Activated T-helper 1 cell treated with anti-CD3 and anti-CD28 coated beads, Interleukin-2, amount 50 U/mL, for 16 hours (primary cell): ENCODE data around the gene TMUB2.
A peak's percentile ranks its signal among the peaks of the same experiment; 100 is the strongest.

Experiments used
- DNase-seq, 2 donors: peaks; one replicate each; pipeline ENCODE4 v3.0.0-alpha.2; 2020; ENCODE audit warnings: low read depth in 1 of 2, low spot score in 1 of 2

The TMUB2 gene

DNA sequence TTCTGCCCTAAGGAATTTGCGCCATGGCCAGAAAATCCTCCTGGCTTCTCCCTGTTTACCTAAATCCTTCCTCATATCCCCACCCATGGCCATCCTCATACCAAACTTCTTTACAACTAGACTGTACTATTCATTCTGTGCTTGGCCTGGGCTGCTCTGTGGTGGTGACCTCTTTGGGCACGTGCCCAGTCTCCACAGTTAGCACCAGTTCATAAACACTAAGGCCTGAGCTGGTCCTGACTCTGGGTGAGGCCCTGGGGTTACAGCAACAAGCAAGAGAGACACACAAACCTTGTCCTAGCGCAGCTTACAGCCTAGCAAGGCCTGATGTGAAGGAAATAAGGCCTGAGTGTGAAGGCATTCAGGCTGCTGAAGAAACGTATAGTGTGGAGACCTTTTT, 16.0 kb downstream of the TMUB2 start:
- no peak for DNase-seq

DNA sequence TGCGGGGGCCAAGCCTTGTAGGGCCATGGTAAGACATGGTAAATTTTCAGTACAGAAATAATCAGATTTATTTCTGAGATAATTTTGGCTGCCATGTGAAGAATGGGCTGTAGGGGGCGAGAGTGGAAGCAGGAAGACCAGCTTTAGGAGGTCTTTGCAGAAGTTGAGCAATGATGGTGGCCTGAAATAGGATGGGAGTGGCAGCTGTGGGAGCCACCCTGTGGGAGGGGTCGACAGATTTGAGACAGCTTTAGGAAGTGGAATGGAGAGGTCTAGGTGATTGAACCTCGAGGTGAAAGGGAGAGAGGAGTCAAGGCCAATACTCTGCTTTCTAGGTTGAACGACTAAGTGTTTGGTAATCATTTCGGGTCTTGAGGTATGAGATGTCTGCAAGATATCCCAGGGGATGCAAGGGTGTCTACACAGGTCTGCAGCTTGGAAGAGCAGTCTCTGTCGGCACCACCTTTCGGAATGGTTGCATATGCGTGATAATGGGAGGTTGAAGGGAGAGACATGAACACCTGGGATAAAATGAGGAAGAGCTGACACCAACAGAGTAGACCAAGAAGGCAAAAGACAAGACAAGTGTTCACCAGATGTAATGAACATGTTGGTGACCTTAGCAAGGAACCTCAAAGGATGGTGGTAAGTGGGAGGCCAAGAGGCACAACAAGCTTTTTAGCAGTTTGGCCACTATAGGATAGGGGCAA, 17.1 kb downstream of the TMUB2 start:
- no peak for DNase-seq

GRCh38 chr17:44204441-44204882, 17.7 kb downstream of the TMUB2 start:
- DNase-seq: no peak

- DNase-seq: no peak
Observed at GRCh38 chr17:44205962-44206824, 19.4 kb downstream of the TMUB2 start.

DNA sequence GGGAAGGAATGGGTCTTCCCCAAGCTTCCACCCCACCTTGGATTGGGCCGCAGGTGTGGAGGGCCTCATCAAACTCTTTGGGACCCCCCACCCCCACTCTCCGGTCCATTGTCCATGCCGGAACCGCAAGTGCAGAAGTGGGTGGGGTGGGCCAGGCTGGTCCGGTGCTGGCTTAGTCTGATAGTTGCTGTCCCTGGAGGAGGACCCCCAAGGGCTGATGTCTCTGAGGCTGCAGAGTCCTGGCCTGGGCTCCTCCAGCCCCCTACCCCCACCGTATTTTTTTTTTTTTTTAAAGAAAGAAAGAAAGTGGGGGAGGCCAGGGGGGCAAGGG, 20.0 kb downstream of the TMUB2 start:
- no peak for DNase-seq

DNA sequence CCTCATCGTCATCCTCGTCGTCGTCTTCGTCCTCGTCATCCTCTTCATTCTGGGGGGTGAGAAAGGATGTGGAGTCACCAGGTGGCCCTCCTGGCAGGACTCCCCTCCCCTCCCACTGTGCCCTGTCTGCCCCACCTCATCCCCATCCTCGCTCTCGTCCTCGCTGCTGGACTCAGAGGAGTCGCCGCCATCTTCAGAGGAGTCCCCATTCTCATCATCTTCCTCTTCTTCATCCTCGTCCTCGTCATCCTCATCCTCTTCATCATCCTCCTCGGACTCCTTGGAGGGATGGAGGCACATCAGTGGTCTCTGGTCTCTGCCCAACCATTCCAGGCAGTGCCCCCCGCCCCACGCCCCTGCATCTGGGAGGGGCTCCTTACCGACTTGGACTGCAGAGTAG, 20.5 kb downstream of the TMUB2 start:
- DNase-seq: no peak

- DNase-seq: no peak
Observed at GRCh38 chr17:44207743-44208142, 21.0 kb downstream of the TMUB2 start.

- no peak for DNase-seq
Observed at GRCh38 chr17:44209786-44210341, 23.1 kb downstream of the TMUB2 start.

DNA sequence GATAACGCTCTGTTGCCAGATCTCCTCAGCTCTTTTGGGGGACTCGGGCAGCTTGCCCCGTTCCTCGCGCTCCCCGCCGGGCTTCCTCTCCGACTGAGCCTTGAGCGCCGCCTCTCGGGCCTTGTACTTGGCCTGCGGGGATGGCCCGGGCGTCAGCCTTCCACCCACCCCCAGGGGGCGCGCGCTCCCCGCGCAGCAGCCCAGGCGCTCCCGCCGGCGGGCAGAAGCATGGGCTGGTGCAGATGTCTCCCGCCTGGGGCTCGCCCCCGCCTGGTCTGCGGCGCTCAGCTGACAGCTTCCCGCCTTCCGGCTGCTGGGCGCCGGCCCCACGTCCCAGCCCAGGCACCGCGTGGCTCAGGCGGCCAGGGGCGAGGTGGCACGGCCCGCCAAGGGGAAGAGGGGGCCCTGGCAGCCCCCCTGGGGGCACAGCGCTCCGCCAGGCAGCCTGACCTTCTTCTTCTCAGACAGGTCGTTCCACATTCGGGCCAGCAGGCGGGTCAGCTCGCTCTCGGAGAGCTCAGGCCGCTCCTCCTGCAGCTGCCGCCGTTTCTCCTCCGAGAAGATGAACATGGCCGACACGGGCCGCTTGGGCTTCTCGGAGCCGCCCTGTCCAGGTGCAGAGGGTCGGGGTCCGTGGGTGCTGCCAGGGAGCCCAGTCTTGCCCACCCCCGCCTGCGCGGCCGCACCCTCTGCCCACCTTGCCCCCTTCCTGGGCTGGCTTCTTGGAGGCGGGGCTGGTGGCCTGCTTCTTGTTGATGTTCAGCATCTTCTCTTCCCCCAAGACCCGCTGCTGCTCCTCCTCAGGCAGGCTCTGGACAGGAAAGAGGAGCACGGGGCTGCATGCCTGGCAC, 23.8 kb downstream of the TMUB2 start:
- DNase-seq: peak; percentile 81 to 88

GRCh38 chr17:44211281-44212265, 24.8 kb downstream of the TMUB2 start:
- no peak for DNase-seq

- DNase-seq: no peak
Observed at GRCh38 chr17:44212507-44213402, 26.0 kb downstream of the TMUB2 start.

DNA sequence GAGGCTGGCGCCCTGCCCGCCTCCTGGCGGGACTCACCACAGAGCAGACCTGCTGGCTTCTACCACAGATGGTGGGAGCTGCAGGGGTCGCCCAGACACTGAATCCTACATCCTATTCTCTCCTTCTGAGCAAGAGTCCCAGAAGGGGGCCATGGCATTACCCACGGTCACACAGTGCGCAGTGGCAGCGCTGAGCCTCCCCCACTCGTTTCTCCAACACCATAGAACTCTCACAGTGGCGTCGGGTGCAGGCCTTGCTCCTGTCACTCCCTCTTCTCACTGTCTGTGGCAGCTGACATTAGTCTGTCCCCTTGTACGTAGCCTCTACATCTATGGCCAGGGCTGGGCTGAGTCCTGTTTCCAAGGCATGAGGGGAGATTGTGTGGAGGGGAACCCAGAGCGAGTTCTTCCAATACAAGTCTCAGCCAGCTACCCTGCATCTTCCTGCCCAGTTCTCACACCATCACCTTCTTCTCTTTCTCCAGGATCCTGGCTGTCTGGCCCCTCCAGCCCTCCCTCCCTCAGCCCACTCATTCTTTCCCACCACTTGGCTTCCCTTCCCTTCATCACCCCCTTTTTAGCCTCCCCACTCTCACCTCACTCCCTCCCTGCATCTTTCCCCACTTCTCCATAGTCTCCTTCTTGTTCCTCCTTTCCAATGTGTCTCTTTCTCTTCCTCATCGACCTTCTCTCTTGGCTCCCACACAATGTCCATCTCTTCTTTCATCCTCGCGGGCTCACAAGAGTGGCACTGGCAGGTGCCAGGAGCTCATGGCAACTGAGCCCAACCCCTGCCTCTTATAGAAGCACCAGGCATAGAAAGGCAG, 26.8 kb downstream of the TMUB2 start:
- no peak for DNase-seq

- no peak for DNase-seq
Observed at GRCh38 chr17:44214230-44214494, 27.4 kb downstream of the TMUB2 start.

- no peak for DNase-seq
Observed at GRCh38 chr17:44214896-44215295, 28.1 kb downstream of the TMUB2 start.

DNA sequence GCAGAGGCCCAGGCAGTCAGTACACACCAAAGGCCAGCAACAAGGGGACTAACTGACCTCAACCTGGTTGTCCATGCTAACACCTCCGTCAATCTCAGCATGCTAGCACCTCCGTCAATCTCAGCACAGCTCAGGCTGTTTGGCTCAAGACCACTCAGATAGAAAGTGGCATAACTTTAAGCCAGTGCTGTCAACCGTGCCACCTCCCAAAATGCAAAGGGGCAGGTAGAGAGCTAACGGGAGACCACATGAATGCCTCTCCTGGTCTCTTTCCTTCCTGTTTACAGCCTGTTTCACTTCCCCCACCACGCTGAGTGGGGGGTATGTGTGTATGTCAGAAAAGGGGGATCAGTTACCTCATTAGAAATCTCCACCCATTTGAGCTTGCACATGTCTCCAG, 29.4 kb downstream of the TMUB2 start:
- DNase-seq: no peak

GRCh38 chr17:44216694-44217093, 29.9 kb downstream of the TMUB2 start:
- DNase-seq: no peak

DNA sequence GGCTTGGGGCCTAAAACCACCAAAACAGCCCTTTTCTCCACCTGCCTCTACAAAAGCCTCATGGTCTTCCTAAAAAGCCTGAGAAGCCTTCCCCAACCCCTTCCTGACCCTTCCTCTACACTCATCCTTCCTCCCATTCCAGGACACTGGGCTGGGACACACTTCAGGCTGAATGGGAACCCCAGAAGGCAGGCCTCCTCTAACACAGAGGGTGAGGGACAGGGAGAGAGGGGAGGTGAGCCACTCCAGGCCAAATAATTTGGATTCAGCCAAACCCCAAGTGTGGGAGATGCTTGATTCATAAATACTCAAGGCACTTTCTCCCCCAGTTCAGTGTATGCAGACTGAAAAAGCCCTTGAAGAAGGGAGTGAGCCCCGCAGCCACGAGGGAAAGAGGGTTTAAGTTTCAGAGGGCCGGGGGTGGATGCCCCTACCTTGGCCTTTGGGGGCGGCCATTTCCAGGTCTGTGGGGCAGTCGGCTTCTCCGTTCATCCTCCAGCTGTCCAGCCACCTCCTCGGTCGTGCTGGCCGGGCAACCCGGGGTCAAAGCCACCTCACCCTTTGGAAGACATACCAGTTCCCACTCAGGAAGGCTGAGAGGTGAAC, 31.1 kb downstream of the TMUB2 start:
- DNase-seq: no peak
